Liver (tissue), 9 donors: ENCODE data around the gene TM4SF5. TPM values are rescaled to one million over a fixed set of nuclear protein-coding genes. Genes with fewer than 3 reads are reported as not detected.

Experiments used
- DNase-seq: peaks from one replicate; pipeline ENCODE4 v3.0.0-alpha.2; 2017; ENCODE audit warnings: low spot score
- H3K27ac ChIP-seq, 2 donors: one replicate each; pipeline ENCODE4 v1.7.0; 2013; ENCODE audit warnings: inconsistent platforms in 2 of 2, low read length in 2 of 2, control low read depth in 1 of 2, low read depth in 1 of 2, mild to moderate bottlenecking in 1 of 2
- H3K27me3 ChIP-seq, 4 donors: one replicate each; pipeline versions ENCODE4 v1.6.1 to v1.7.0; 2013; ENCODE audit warnings: low read length in 3 of 4, inconsistent platforms in 1 of 4, mild to moderate bottlenecking in 1 of 4, moderate library complexity in 1 of 4; ENCODE audit not compliant: control insufficient read depth in 4 of 4, insufficient read depth in 4 of 4
- H3K36me3 ChIP-seq, 4 donors: one replicate each; pipeline versions ENCODE4 v1.6.1 to v1.7.0; 2013; ENCODE audit warnings: low read length in 3 of 4, mild to moderate bottlenecking in 3 of 4, low read depth in 1 of 4, moderate library complexity in 1 of 4; ENCODE audit not compliant: control insufficient read depth in 4 of 4, insufficient read depth in 3 of 4
- H3K4me1 ChIP-seq, 4 donors: one replicate each; pipeline versions ENCODE4 v1.6.1 to v1.7.0; 2013; ENCODE audit warnings: low read length in 3 of 4, mild to moderate bottlenecking in 3 of 4, moderate library complexity in 1 of 4; ENCODE audit not compliant: control insufficient read depth in 4 of 4, insufficient read depth in 4 of 4
- H3K4me3 ChIP-seq, 3 donors: one replicate each; pipeline versions ENCODE4 v1.6.1 to v1.7.0; 2013; ENCODE audit warnings: low read length in 3 of 3, control low read depth in 1 of 3, low read depth in 1 of 3, mild to moderate bottlenecking in 1 of 3
- H3K9ac ChIP-seq, 2 donors: one replicate each; pipeline ENCODE4 v1.7.0; 2013; ENCODE audit warnings: low read length in 2 of 2, mild to moderate bottlenecking in 2 of 2, moderate library complexity in 2 of 2, control low read depth in 1 of 2, low read depth in 1 of 2
- H3K9me3 ChIP-seq, 4 donors: one replicate each; pipeline versions ENCODE4 v1.6.1 to v1.7.0; 2013; ENCODE audit warnings: low read length in 3 of 4; ENCODE audit not compliant: control insufficient read depth in 4 of 4
- CTCF ChIP-seq: fragments of 150-350 bp; IDR thresholded peaks from 2 replicates; pipeline ENCODE4 v1.5.1; 2017; ENCODE audit warnings: improper control_type of control experiment, low read depth, low read length; ENCODE audit not compliant: missing input control
- EGR1 ChIP-seq, 2 donors: IDR thresholded peaks; 2 replicates each; pipeline ENCODE4 v1.6.1; 2016 to 2018; ENCODE audit warnings: antibody characterized with exemption in 2 of 2, low read depth in 2 of 2
- HNF4A ChIP-seq, 2 donors: conservative IDR thresholded peaks; 2 replicates each; pipeline ENCODE4 v1.6.1; 2016; ENCODE audit warnings: antibody characterized with exemption in 2 of 2, mild to moderate bottlenecking in 2 of 2
- HNF4G ChIP-seq: IDR thresholded peaks from 2 replicates; pipeline ENCODE4 v1.6.1; 2016; ENCODE audit warnings: antibody characterized with exemption
- MAX ChIP-seq: IDR thresholded peaks from 2 replicates; pipeline ENCODE4 v1.6.1; 2016; ENCODE audit warnings: antibody characterized with exemption
- NR2F2 ChIP-seq: IDR thresholded peaks from 2 replicates; pipeline ENCODE4 v1.6.1; 2016; ENCODE audit warnings: antibody characterized with exemption
- RAD21 ChIP-seq, 2 donors: IDR thresholded peaks; 2 replicates each; pipeline ENCODE4 v1.6.1; 2016; ENCODE audit warnings: antibody characterized with exemption in 2 of 2, mild to moderate bottlenecking in 2 of 2
- REST ChIP-seq: IDR thresholded peaks from 2 replicates; pipeline ENCODE4 v1.6.1; 2016; ENCODE audit warnings: antibody characterized with exemption, mild to moderate bottlenecking
- RXRA ChIP-seq, 2 donors: IDR thresholded peaks; 2 replicates each; pipeline ENCODE4 v1.6.1; 2017 to 2018; ENCODE audit warnings: antibody characterized with exemption in 2 of 2, mild to moderate bottlenecking in 1 of 2
- SP1 ChIP-seq: IDR thresholded peaks from 2 replicates; pipeline ENCODE4 v1.6.1; 2018; ENCODE audit warnings: antibody characterized with exemption, mild to moderate bottlenecking
- TAF1 ChIP-seq: conservative IDR thresholded peaks from 2 replicates; pipeline ENCODE4 v1.6.1; 2016; ENCODE audit warnings: antibody characterized with exemption, mild to moderate bottlenecking
- ZBTB33 ChIP-seq: IDR thresholded peaks from 2 replicates; pipeline ENCODE4 v1.6.1; 2016; ENCODE audit warnings: antibody characterized with exemption
- WGBS: extraction: QIAGEN DNeasy Blood & Tissue Kit; methylation state at CpG from one replicate; pipeline ENCODE4 v1.1.7; 2013; 5-methylcytosine and 5-hydroxymethylcytosine counted together
- polyA plus RNA-seq, 2 donors: library from polyadenylated mRNA; stranded (reverse) in 1 of 2; unstranded in 1 of 2; fragments of 200-250 nt in 1 of 2; fragments of >200 nt in 1 of 2; fragmentation: Nextera tagmentation in 1 of 2; extraction: Ambion mirVana in 1 of 2; gene quantifications; one replicate each; pipeline versions ENCODE4 v1.2.1 to v1.2.3, GENCODE V29; 2013 to 2015
- total RNA-seq, 2 donors: library from RNA; depleted of rRNA; stranded (reverse); fragments of >200 nt; gene quantifications; one replicate each; pipeline ENCODE4 v1.2.3, GENCODE V29; 2014
- donor health status: healthy.
- donor health status: healthy.
- donor health status: healthy.
- donor health status: healthy.
- donor health status: healthy.

TM4SF5 gene
- total and polyA plus RNA-seq, 4 donors: 20.1 to 309 (median 115) TPM

GRCh38 chr17:4788159-4788806 lies 16.6 kb downstream of the TM4SF5 start:
- H3K9me3 ChIP-seq: no peaks in the 10 kb centered on the region
- peak overlapping the region in 1 of 2 donors; percentile 71 for H3K9ac ChIP-seq
- WGBS: 32% methylated on average over 14 of the region's 14 CpGs
- peak overlapping the region; percentile 76 to 94 for H3K27ac ChIP-seq
- TF ChIP-seq TAF1 (no peak), NR2F2 (peak; percentile 12), ZBTB33 (no peak), MAX (no peak), HNF4G (no peak), RAD21 (IDR thresholded peaks at IDR 0.05) (no peak)
- H3K4me3 ChIP-seq: peak overlapping the region; percentile 68 to 78 (median 71)
- DNase-seq: no peak
- H3K4me1 ChIP-seq: peaks cover 3 to 37% (median 22%) of the 10 kb centered on the region in 4 donors
- H3K27me3 ChIP-seq: no peaks in the 10 kb centered on the region
- no peaks in the 10 kb centered on the region for H3K36me3 ChIP-seq

GRCh38 chr17:4788807-4789700 lies 17.4 kb downstream of the TM4SF5 start, which contains the start of gene GLTPD2:
TSS of gene GLTPD2 (plus strand) at chr17:4788964. CDS start at chr17:4789012, 48 bp downstream.
- Histone ChIP-seq H3K36me3 (no peaks in the 10 kb centered on the region), H3K27ac (peak within 1 kb of the TSS; percentile 76 to 94), H3K27me3 (no peaks in the 10 kb centered on the region), H3K4me3 (peak within 1 kb of the TSS; percentile 68 to 78 (median 71)), H3K9me3 (no peaks in the 10 kb centered on the region), H3K4me1 (peaks cover 3 to 37% (median 22%) of the 10 kb centered on the region in 4 donors), H3K9ac (peak within 1 kb of the TSS; percentile 71 to 80)
- TF ChIP-seq MAX (no peak), CTCF (no peak), HNF4A (conservative IDR thresholded peaks at IDR 0.05) (peak; percentile 71 to 83), REST (peak; percentile 22), EGR1 (IDR thresholded peaks at IDR 0.05; ENCODE audit: low read depth in 2 of 2) (peak in 1 of 2 donors; percentile 84), SP1 (peak; percentile 80), RXRA (IDR thresholded peaks at IDR 0.05) (peak; percentile 63 to 86), RAD21 (IDR thresholded peaks at IDR 0.05) (peak; percentile 26 to 46), TAF1 (peak; percentile 57)
- WGBS: 14% methylated on average over 62 of the region's 62 CpGs
- DNase-seq: peak; percentile 72
